ENCODE measurements around the gene PARP11.

Gene PARP11

GRCh38 chr12:3832738-3833137 lies 40.5 kb downstream of the PARP11 start:
- TF ChIP-seq EZH2phosphoT487 (IDR thresholded peaks at IDR 0.05; ENCODE audit: borderline replicate concordance, low read length) (no peak), CTCF (IDR thresholded peaks at IDR 0.05; ENCODE audit: low read depth, low read length, poor library complexity, severe bottlenecking) (no peak)
- H3K4me1 ChIP-seq (ENCODE audit: control insufficient read depth, low read length), result peaks cover 86% of the 10 kb centered on the region
- H3K9me2 ChIP-seq (replicated peaks; ENCODE audit: control insufficient read depth, low read length), result no peaks in the 10 kb centered on the region
- H3K27ac ChIP-seq (ENCODE audit: low read depth, low read length), result no peak overlapping the region
- no peaks in the 10 kb centered on the region for H4K20me1 ChIP-seq (ENCODE audit: control insufficient read depth, insufficient read depth, low read depth, low read length)
- no peaks in the 10 kb centered on the region for H3K9me3 ChIP-seq (ENCODE audit: control insufficient read depth, insufficient read depth, low read length)
- no peaks in the 10 kb centered on the region for H3K27me3 ChIP-seq (ENCODE audit: control insufficient read depth, low read length)
- no peak overlapping the region for H3K4me3 ChIP-seq (ENCODE audit: low read length)
- H3K36me3 ChIP-seq (ENCODE audit: control insufficient read depth, low read length), result peaks cover 3% of the 10 kb centered on the region; the same call in 1 of the 2 replicates
- H3F3A ChIP-seq (ENCODE audit: control insufficient read depth, insufficient read depth), result peaks cover 14% of the 10 kb centered on the region
- H3K4me2 ChIP-seq (ENCODE audit: low read length), result no peak overlapping the region
- H3K79me2 ChIP-seq (ENCODE audit: control insufficient read depth, low read length), result peaks cover 29% of the 10 kb centered on the region

GRCh38 chr12:3828888-3829287 lies 44.3 kb downstream of the PARP11 start:
- no peaks in the 10 kb centered on the region for H3K9me2 ChIP-seq (replicated peaks; ENCODE audit: control insufficient read depth, low read length)
- peaks cover 6% of the 10 kb centered on the region for H3K36me3 ChIP-seq (ENCODE audit: control insufficient read depth, low read length)
- H3K9me3 ChIP-seq (ENCODE audit: control insufficient read depth, insufficient read depth, low read length), result no peaks in the 10 kb centered on the region
- H4K20me1 ChIP-seq (ENCODE audit: control insufficient read depth, insufficient read depth, low read depth, low read length), result no peaks in the 10 kb centered on the region
- H3K4me3 ChIP-seq (ENCODE audit: low read length), result no peak overlapping the region
- H3K4me2 ChIP-seq (ENCODE audit: low read length), result no peak overlapping the region
- no peak for TF ChIP-seq EZH2phosphoT487 (IDR thresholded peaks at IDR 0.05; ENCODE audit: borderline replicate concordance, low read length)
- no peak for TF ChIP-seq CTCF (IDR thresholded peaks at IDR 0.05; ENCODE audit: low read depth, low read length, poor library complexity, severe bottlenecking)
- no peak overlapping the region for H3K27ac ChIP-seq (ENCODE audit: low read depth, low read length)
- peaks cover 48% of the 10 kb centered on the region for H3K4me1 ChIP-seq (ENCODE audit: control insufficient read depth, low read length)
- no peaks in the 10 kb centered on the region for H3F3A ChIP-seq (ENCODE audit: control insufficient read depth, insufficient read depth)
- no peaks in the 10 kb centered on the region for H3K27me3 ChIP-seq (ENCODE audit: control insufficient read depth, low read length)
- peaks cover 7% of the 10 kb centered on the region for H3K79me2 ChIP-seq (ENCODE audit: control insufficient read depth, low read length)

GRCh38 chr12:3827301-3828000 lies 45.7 kb downstream of the PARP11 start:
- no peaks in the 10 kb centered on the region for H3F3A ChIP-seq (ENCODE audit: control insufficient read depth, insufficient read depth)
- H3K9me2 ChIP-seq (replicated peaks; ENCODE audit: control insufficient read depth, low read length), result no peaks in the 10 kb centered on the region
- peaks cover 34% of the 10 kb centered on the region for H3K4me1 ChIP-seq (ENCODE audit: control insufficient read depth, low read length)
- no peaks in the 10 kb centered on the region for H3K27me3 ChIP-seq (ENCODE audit: control insufficient read depth, low read length)
- no peaks in the 10 kb centered on the region for H3K9me3 ChIP-seq (ENCODE audit: control insufficient read depth, insufficient read depth, low read length)
- H3K27ac ChIP-seq (ENCODE audit: low read depth, low read length), result no peak overlapping the region
- H3K36me3 ChIP-seq (ENCODE audit: control insufficient read depth, low read length), result peaks cover 6% of the 10 kb centered on the region
- no peaks in the 10 kb centered on the region for H4K20me1 ChIP-seq (ENCODE audit: control insufficient read depth, insufficient read depth, low read depth, low read length)
- no peaks in the 10 kb centered on the region for H3K79me2 ChIP-seq (ENCODE audit: control insufficient read depth, low read length)
- H3K4me3 ChIP-seq (ENCODE audit: low read length), result no peak overlapping the region
- TF ChIP-seq CTCF (IDR thresholded peaks at IDR 0.05; ENCODE audit: low read depth, low read length, poor library complexity, severe bottlenecking) (no peak), EZH2phosphoT487 (IDR thresholded peaks at IDR 0.05; ENCODE audit: borderline replicate concordance, low read length) (no peak)
- no peak overlapping the region for H3K4me2 ChIP-seq (ENCODE audit: low read length)
